ENCODE measurements around the gene SLC22A14.

SLC22A14 gene

DNA sequence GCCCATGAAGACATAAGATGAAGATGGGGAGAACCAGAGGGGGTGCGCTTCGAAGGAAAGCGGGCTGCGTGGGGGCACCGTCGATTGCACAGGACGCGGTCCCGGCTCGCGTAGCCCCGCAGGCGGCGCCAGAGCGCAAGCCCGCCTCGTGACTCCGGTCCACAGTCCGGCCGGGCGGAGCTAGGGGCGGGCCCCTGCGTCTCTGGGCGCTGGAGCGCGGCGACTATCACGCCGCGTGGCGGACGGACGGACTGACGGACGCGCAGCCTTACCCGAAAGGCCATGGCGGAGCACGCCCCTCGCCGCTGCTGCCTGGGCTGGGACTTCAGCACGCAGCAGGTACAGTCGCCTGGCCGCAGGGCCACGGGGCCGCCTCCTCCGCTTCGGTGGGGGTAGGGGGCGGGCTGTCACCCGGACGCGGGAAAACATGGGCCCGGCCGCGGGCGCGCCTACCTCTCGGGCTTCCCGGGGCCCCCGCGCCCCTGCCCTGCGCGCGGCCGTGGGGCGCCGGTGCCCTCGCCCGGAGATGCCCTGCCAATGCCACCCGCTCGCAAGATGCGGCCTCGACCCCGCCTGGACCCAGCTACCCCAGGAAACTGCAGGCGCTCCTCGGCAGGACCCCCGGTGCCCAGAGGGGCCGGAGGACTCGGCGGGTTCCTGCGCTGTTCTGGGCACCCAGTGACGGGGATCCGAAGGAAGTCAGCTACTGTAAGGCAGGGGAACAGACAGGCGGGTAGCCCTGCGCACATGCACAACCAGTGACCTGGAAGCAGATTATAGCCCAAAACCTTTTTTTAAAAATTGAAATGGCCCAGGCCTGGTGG lies 64.7 kb downstream of the SLC22A14 start, which contains the start of gene XYLB:
XYLB (plus strand) TSS at position 199 of the 824 bp plus-strand sequence; CDS start at position 283, 84 bp downstream.
- peak; percentile 63 for DNase-seq

- DNase-seq: no peak
Observed at GRCh38 chr3:38347421-38348200, 65.5 kb downstream of the SLC22A14 start.

DNA sequence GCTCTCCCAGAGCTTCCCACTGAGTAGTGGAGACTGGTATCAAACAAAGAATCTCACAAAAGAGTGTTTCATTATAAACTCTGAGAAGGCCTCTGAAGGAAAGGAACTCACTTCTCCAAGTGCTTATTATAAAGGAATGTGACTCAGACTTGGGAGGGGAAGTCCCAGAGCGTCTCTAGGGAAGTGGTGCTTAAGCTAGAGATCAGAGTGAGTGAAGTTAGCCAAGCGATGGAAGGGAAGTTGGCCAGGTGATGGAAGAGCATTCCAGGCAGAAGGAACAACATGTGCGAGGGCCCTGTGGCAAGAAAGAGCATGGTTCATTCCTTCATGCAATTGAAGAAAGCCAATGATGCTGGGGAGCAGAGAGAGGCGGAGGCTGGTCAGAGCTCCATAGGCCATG lies 66.8 kb downstream of the SLC22A14 start:
- DNase-seq: no peak

DNA sequence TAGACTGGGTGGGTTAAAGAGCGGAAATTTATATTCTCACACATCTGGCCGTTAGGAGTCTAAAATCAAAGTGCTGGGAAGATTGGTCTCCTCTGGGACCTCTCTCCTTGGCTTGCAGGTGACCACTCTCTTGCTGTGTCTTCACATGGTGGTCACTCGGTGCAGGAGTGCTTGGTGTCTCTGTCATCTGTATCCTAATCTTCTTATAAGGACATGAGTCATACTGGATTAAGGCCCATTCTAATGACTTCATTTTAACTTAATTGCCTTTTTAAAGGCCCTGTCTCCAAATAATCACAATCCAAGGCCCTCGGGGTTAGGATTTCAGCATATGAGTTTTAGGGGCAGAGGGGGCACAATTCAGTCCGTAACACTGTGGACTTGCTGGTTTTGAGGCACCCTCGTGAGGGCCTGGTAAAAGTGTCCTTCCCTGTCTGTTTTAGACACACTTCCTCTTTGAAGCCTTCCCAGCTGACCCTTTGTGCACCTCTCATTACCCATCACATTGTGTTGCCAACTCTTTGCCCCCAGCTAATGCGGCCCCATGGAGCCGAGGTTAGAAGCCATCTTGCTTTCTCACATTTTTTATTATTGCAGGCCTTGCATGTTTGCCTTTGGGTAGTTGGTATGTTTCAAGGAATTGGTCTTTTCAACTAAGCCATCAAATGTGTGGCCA lies 67.7 kb downstream of the SLC22A14 start:
- DNase-seq: no peak

DNA sequence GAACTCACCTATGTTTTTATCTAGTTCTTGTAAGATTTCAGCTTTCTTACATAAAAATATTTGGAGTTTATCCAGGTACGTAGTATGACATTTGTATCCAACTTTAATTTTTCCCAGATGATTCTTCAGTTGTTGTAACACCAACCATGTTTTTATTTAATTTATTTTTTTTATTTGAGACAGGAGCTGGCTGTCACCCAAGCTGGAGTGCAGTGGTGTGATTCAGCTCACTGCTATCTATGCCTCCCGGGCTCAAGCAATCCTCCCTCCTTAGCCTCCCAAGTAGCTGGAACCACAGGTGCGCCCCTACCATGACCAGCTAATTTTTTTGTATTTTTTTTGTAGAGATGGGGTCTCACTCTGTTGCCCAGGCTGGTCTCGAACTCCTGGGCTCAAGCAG lies 71.1 kb downstream of the SLC22A14 start:
- no peak for DNase-seq

DNA sequence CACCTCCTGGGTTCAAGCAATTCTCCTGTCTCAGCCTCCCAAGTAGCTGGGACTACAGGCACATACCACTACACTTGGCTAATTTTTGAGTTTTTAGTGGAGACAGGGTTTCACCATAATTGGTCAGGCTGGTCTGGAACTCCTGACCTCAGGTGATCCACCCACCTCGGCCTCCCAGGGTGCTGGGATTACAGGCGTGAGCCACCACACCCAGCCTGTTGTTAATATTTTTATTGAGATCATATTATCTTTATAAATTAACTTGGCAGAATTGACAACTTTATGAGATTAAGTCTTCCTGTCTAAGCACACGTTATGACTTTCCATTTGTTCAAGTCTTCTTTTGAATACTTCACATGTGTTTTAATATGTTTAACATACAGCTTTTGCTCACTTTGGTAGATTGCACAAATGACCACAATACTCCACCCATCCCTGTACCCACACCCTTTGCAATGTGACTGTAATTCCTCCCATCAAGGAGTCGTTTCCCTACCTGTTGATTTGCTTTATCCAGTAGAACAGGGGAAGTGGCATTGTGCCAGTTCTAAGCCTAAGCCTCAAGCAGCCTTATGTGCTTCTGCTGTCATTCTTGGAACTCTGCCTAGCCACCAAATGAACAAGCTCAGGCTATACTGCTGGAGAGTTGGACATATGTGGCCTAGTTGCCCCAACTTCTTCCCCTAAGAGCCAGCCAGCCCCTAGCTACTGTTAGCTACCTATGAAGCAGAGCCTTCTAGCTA lies 72.7 kb downstream of the SLC22A14 start:
- no peak for DNase-seq

DNA sequence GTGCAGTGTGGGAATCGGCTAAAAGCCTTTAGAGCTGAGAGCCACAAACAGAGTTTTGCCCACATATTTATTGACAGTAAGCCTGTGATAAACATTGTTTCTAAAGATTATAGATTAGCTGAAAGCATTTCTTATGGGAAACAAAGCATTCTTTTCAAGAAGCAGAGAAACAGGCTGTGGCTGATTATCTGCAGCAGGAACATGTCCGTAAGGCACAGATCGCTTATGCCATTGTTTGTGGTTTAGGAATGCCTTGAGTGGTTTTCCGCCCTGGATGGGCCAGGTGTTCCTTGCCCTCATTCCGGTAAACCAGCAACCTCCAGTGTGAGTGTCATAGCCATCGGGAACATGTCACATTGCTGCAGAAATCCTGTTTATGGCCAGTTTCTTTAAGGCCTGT lies 76.9 kb downstream of the SLC22A14 start:
- no peak for DNase-seq

DNA sequence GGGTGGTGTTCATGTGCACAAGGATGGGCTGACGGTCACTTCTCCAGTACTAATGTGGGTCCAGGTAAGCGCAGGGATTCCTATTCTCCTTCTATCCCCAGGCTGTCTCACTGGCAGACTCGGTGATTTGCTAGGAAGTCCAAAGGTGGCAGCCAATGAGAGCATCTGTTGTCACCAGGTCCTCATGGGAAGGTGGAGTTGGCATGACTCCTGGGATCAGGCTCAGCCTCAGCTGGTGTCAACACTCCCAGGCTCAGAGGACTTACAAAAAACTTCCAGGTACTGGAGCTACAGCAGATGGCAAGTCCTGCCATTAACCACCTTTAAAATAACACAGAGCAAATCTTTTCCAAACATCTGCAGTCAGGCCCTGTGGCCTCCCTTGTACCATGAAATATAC lies 78.3 kb downstream of the SLC22A14 start:
- DNase-seq: no peak

DNA sequence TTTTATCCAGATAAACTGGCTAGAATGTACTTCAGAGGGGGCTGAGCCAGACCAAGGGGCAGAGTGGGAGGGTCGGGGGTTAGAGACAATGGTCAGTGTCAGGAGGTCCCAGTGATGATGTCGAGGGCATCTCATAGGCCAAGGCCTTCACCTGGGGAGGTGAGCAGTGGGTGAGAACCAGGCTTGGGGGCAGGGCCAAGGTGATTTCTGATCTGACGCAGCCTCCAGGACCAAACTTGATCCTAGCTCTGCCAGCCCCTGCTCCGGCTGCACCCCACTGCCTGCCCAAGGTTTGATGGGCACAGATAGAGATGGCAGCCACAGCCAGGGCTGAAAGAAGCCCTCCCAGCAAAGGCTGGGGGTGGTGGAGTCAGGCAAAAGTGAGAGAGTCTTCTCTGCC lies 79.4 kb downstream of the SLC22A14 start:
- no peak for DNase-seq

DNA sequence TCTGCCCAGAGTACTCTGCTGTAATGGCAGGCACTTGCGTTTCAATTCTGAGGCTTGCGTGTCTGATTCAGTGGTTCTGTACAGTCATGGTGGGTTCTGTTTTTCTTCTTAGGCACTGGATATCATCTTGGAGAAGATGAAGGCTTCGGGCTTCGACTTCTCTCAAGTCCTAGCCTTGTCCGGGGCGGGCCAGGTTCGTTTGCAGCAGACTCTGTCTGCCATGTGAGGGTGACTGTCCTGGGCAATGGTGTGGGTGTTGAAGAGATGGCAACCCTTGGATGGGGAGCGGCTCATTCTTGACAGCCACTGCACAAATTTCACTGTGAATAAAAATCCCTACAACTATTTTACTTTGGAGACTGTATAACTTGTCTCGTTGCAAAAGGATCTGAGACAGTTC lies 80.7 kb downstream of the SLC22A14 start:
- DNase-seq: no peak

DNA sequence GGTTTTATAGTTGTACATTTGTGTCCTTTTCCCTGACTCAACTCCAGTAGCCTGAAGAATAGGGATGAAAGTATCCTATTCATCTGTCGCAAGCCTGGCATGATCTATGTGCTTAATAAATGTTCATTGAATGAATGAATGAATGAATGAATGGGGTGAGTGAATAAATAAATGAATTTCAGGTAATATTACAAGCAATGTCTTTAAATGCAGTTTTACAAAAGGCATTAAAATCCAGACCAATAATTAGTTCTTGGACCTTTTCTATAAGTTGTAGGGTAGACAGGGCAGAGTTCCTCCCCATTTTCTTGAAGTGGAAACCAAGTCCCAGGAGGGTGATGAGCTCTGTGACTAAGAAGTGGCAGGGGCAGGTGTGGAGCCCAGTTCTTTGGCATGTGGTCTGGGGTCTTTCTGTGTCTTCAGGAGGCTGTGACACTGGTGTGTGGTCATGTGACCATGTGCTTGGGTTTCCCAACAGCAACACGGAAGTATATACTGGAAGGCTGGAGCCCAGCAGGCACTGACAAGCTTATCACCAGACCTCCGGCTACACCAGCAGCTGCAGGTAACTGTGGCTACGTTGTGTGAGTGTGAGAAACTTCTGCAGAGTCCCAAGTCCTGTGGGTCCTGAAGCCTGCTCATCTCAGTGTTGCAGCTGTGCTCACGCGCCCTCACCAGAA lies 82.8 kb downstream of the SLC22A14 start:
- DNase-seq: no peak

GRCh38 chr3:38365469-38366062 lies 83.5 kb downstream of the SLC22A14 start:
- DNase-seq: no peak

GRCh38 chr3:38366082-38366481 lies 84.0 kb downstream of the SLC22A14 start:
- no peak for DNase-seq

DNA sequence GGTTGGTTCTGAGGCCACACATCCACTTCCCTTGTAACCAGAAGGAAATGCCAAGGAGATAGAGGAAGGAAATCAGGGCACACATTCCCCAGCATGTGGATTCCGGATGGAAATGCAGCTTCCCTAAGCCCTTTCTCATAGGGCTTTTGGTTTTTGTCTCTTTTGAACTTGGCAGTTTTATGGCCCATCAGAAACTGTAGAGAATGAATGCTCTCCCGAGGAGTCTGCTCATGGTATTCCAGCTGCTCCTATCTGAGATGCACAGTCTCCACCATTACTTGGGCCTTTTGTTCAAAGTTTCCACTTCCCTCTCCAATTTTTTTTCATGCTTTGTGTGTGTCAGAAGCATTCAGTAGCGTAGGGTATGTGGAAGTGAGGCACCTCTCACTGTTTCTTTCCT lies 85.7 kb downstream of the SLC22A14 start:
- DNase-seq: no peak
